ENCODE measurements around the gene MINDY1.
A peak's percentile ranks its signal among the peaks of the same experiment; 100 is the strongest.

The MINDY1 gene

DNA sequence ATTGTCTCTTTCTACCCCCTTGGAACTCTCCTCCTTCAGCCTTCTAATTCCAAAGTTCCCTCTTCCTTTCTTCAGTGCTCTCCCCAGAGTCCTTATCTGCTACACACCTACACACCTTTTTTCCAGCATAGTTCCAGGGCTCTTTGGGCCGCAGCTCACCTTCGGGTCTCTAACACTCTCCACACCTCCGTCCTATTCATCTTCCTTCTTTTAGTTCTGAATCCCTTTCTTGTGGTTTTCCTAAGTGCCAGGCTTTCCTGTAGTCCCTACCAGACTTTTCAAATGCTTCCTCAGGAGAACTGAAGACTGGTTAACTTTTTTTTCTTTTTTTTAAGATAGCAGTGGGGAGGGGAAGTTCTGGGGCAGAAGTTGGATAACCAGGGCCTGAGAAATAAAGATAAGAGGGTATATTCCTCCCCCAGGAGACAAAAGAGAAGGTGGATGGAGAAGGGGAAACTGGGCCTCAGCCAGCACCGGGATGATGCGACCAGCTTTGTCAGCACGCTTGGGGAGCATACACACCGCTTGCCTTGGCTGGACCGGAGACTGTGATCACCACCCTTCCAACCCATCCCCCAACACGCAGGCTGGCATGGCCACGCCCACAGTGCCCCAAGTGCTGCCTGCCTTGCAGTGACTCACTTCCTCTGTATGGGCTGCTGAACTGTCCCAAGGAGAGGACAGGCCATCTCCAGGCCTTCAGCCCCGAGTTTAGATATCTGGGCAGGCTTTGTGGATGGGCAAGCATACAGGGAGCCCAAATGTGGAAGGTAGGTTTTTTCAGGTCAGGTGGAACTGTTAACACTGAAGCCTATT, 29.6 kb downstream of the MINDY1 start:
- H3K4me1 ChIP-seq, result peaks cover 82% of the 10 kb centered on the region
- no peaks in the 10 kb centered on the region for H3K9me3 ChIP-seq
- H3K9ac ChIP-seq, result peak overlapping the region; percentile 30; the same call in 1 of the 2 replicates
- peak overlapping the region; percentile 76 for H3K4me2 ChIP-seq
- 0 out of 2 replicates have a peak overlapping the region, but pooled peaks have one; percentile 5 for H3K27ac ChIP-seq
- no peak for TF ChIP-seq Cebpa-rat (IDR thresholded peaks at IDR 0.05)
- no peaks in the 10 kb centered on the region for H3K27me3 ChIP-seq
- H4K20me1 ChIP-seq, result peaks cover 18% of the 10 kb centered on the region
- peak overlapping the region; percentile 5; the same call in 1 of the 2 replicates for H3K4me3 ChIP-seq
- H3K36me3 ChIP-seq, result no peaks in the 10 kb centered on the region

DNA sequence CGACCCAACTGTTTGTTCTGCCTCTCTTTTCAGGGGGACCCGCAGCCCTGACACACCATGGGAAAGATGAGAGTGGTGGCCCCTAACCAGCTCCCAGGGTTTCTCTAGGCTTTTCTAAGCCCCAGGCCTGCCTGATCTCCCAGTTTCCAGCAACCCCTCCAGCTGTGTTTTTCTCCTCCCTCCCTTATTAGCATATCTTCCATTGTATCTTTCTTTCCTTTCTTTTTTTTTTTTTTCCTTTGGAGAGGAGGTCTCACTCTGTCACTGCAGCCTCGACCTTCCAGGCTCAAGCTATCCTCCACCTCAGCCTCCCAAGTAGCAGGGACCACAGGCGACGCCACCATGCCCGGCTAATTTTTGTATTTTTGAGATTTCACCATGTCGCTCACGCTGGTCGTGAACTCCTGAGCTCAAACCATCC, 30.3 kb downstream of the MINDY1 start:
- Histone ChIP-seq H4K20me1 (peaks cover 25% of the 10 kb centered on the region), H3K4me1 (peaks cover 82% of the 10 kb centered on the region), H3K4me2 (peak overlapping the region; percentile 76), H3K9me3 (no peaks in the 10 kb centered on the region), H3K27me3 (no peaks in the 10 kb centered on the region), H3K9ac (0 out of 2 replicates have a peak overlapping the region, but pooled peaks have one; percentile 30), H3K36me3 (0 out of 2 replicates have a peak, but pooled peaks cover 6% of the 10 kb centered on the region), H3K27ac (0 out of 2 replicates have a peak overlapping the region, but pooled peaks have one; percentile 5), H3K4me3 (no peak overlapping the region)
- TF ChIP-seq Cebpa-rat (IDR thresholded peaks at IDR 0.05), result no peak

GRCh38 chr1:150974580-150975478, 31.9 kb downstream of the MINDY1 start, which contains the start of gene CERS2:
TSS of gene CERS2 (minus strand) at chr1:150974835. CDS start at chr1:150969090, 5,745 bp downstream.
- H3K4me2 ChIP-seq, result peak within 1 kb of the TSS; percentile 100
- H3K27ac ChIP-seq, result peak within 1 kb of the TSS; percentile 97
- peaks cover 16% of the 10 kb centered on the region for H3K36me3 ChIP-seq
- TF ChIP-seq Cebpa-rat (IDR thresholded peaks at IDR 0.05), result no peak
- H3K9ac ChIP-seq, result peak within 1 kb of the TSS; percentile 98
- peaks cover 80% of the 10 kb centered on the region for H3K4me1 ChIP-seq
- H3K4me3 ChIP-seq, result peak within 1 kb of the TSS; percentile 97
- no peaks in the 10 kb centered on the region for H3K9me3 ChIP-seq
- peaks cover 41% of the 10 kb centered on the region for H4K20me1 ChIP-seq
- H3K27me3 ChIP-seq, result no peaks in the 10 kb centered on the region

DNA sequence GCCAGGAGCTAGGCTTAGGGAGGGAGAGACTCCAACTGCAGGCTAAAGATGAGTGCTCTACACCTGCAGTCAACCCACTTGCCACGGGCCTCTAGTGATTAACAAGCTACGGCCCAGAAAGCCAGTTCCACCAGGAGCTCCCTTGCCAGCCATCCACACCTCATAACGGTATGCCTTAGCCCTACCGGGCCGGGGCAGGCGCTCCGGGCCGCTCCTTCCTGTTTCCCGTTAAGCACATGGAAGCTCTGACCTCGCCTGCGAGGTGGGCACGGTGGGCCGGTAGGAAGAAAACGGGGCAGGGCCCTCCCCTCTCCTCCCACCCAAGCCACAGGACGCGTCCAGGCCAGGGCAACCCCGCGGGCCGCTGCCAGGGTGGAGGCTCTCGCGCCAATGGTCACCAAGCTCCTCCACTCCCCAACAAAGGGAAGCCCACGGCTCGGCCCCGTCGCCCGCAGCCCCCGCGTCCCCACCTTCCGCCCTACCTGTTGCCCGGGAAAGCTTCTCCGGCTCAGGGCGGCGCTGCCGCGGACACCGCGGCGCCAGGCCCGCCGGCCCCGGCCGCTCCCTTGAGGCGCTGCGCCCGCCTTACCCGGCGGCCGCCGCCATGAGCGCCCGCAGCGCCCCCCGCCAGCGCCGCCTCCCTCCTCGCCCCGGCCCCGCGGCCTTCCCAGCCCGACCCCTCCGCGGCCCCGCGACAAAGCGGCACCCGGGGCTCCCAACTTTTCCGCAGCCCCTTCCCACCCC, 32.7 kb downstream of the MINDY1 start:
- Histone ChIP-seq H3K27me3 (no peaks in the 10 kb centered on the region), H3K4me2 (peak overlapping the region; percentile 100), H3K4me3 (peak overlapping the region; percentile 97), H3K36me3 (peaks cover 24% of the 10 kb centered on the region), H3K4me1 (peaks cover 73% of the 10 kb centered on the region), H3K9ac (peak overlapping the region; percentile 98), H4K20me1 (peaks cover 49% of the 10 kb centered on the region), H3K27ac (peak overlapping the region; percentile 97), H3K9me3 (no peaks in the 10 kb centered on the region)
- no peak for TF ChIP-seq Cebpa-rat (IDR thresholded peaks at IDR 0.05)

GRCh38 chr1:150973258-150973835, 33.4 kb downstream of the MINDY1 start:
- peak overlapping the region; percentile 97 for H3K27ac ChIP-seq
- peak overlapping the region; percentile 97 for H3K4me3 ChIP-seq
- peaks cover 31% of the 10 kb centered on the region for H3K36me3 ChIP-seq
- peak overlapping the region; percentile 98 for H3K9ac ChIP-seq
- no peaks in the 10 kb centered on the region for H3K27me3 ChIP-seq
- TF ChIP-seq Cebpa-rat (IDR thresholded peaks at IDR 0.05), result no peak
- peak overlapping the region; percentile 100 for H3K4me2 ChIP-seq
- peaks cover 56% of the 10 kb centered on the region for H4K20me1 ChIP-seq
- H3K4me1 ChIP-seq, result peaks cover 66% of the 10 kb centered on the region
- no peaks in the 10 kb centered on the region for H3K9me3 ChIP-seq

- H4K20me1 ChIP-seq, result peaks cover 64% of the 10 kb centered on the region
- peak overlapping the region; percentile 100 for H3K4me2 ChIP-seq
- TF ChIP-seq Cebpa-rat (IDR thresholded peaks at IDR 0.05), result no peak
- peak overlapping the region; percentile 97 for H3K4me3 ChIP-seq
- no peaks in the 10 kb centered on the region for H3K27me3 ChIP-seq
- peaks cover 39% of the 10 kb centered on the region for H3K36me3 ChIP-seq
- H3K9me3 ChIP-seq, result no peaks in the 10 kb centered on the region
- H3K27ac ChIP-seq, result peak overlapping the region; percentile 97
- peaks cover 57% of the 10 kb centered on the region for H3K4me1 ChIP-seq
- H3K9ac ChIP-seq, result peak overlapping the region; percentile 98
Observed at GRCh38 chr1:150972417-150972940, 34.2 kb downstream of the MINDY1 start.

- no peaks in the 10 kb centered on the region for H3K9me3 ChIP-seq
- peak overlapping the region; percentile 100 for H3K4me2 ChIP-seq
- no peak for TF ChIP-seq Cebpa-rat (IDR thresholded peaks at IDR 0.05)
- peaks cover 46% of the 10 kb centered on the region for H3K36me3 ChIP-seq
- peak overlapping the region; percentile 98; the same call in 1 of the 2 replicates for H3K9ac ChIP-seq
- H3K27ac ChIP-seq, result peak overlapping the region; percentile 97; the same call in 1 of the 2 replicates
- no peak overlapping the region; the same call in 1 of the 2 replicates for H3K4me3 ChIP-seq
- H3K4me1 ChIP-seq, result peaks cover 51% of the 10 kb centered on the region
- peaks cover 71% of the 10 kb centered on the region for H4K20me1 ChIP-seq
- H3K27me3 ChIP-seq, result no peaks in the 10 kb centered on the region
Observed at GRCh38 chr1:150971583-150972416, 34.9 kb downstream of the MINDY1 start.
